Testis (tissue), 3 donors: ENCODE results near the gene SPATA33. TPM values are rescaled to one million over a fixed set of nuclear protein-coding genes. Genes with fewer than 3 reads are reported as not detected.

Source experiments
- DNase-seq: peaks from one replicate; pipeline ENCODE4 v3.0.0-alpha.2; 2019
- H3K27ac ChIP-seq, 2 donors: fragments of 200-600 bp; sonication (generic); one replicate each; pipeline ENCODE4 v1.5.1; 2019
- H3K27me3 ChIP-seq: fragments of 200-600 bp; sonication (generic); one replicate; pipeline ENCODE4 v1.5.1; 2019
- H3K36me3 ChIP-seq: fragments of 200-600 bp; sonication (generic); one replicate; pipeline ENCODE4 v1.5.1; 2017; ENCODE audit warnings: low read depth; ENCODE audit errors: missing control alignments
- H3K4me1 ChIP-seq: fragments of 200-600 bp; sonication (generic); one replicate; pipeline ENCODE4 v1.5.1; 2019
- H3K4me3 ChIP-seq, 2 donors: fragments of 200-600 bp; sonication (generic); one replicate each; pipeline ENCODE4 v1.5.1; 2017 to 2019
- H3K9me3 ChIP-seq: fragments of 200-600 bp; sonication (generic); one replicate; pipeline ENCODE4 v1.5.1; 2017
- POLR2A ChIP-seq: fragments of 450-650 bp; IDR thresholded peaks from one replicate; pipeline ENCODE4 v1.6.1; 2017; ENCODE audit warnings: antibody characterized with exemption, mild to moderate bottlenecking, moderate library complexity
- WGBS, 2 donors: methylation state at CpG; one replicate each; pipeline ENCODE4 v1.1.5; 2018; 5-methylcytosine and 5-hydroxymethylcytosine counted together
- intact Hi-C: fragments of 100-400 bp; cut with DNase I; formaldehyde crosslinking; loops from one replicate; pipeline ENCODE4 v1.15.1; 2023; ENCODE audit warnings: low total_unique reads
- polyA plus RNA-seq: library from polyadenylated mRNA; stranded (reverse); fragments of 350-450 nt; fragmentation: Illumina TruSeq; extraction: RNeasy Lipid Tissue Mini Kit (QIAGEN cat#74804); gene quantifications from one replicate; pipeline ENCODE4 v1.2.3, GENCODE V29; 2014; ENCODE audit warnings: low read depth, low replicate concordance; ENCODE audit not compliant: insufficient read depth
- total RNA-seq, 2 donors: library from RNA; depleted of rRNA; stranded (reverse); fragments of >200 nt; gene quantifications; one replicate each; pipeline ENCODE4 v1.2.3, GENCODE V29; 2016
- TF ChIP-seq, protein P1 (sequence below), 3 experiments: fragments of 450-650 bp in 2 of 3; fragments of 200-600 bp in 1 of 3; sonication (generic) in 1 of 3; IDR thresholded peaks; one replicate each; pipeline ENCODE4 v1.5.1; 2016 to 2019; ENCODE audit warnings: antibody characterized with exemption in 3 of 3, mild to moderate bottlenecking in 2 of 3, moderate library complexity in 1 of 3

The SPATA33 gene
- total and polyA plus RNA-seq, 3 donors from 2014 or later, result 45.8 to 201 (median 85.0) TPM

GRCh38 chr16:89621136-89621697 is 36.4 kb upstream of the SPATA33 start:
- H3K27ac ChIP-seq, result peak overlapping the region; percentile 65 to 79
- TF ChIP-seq, protein P1, sequence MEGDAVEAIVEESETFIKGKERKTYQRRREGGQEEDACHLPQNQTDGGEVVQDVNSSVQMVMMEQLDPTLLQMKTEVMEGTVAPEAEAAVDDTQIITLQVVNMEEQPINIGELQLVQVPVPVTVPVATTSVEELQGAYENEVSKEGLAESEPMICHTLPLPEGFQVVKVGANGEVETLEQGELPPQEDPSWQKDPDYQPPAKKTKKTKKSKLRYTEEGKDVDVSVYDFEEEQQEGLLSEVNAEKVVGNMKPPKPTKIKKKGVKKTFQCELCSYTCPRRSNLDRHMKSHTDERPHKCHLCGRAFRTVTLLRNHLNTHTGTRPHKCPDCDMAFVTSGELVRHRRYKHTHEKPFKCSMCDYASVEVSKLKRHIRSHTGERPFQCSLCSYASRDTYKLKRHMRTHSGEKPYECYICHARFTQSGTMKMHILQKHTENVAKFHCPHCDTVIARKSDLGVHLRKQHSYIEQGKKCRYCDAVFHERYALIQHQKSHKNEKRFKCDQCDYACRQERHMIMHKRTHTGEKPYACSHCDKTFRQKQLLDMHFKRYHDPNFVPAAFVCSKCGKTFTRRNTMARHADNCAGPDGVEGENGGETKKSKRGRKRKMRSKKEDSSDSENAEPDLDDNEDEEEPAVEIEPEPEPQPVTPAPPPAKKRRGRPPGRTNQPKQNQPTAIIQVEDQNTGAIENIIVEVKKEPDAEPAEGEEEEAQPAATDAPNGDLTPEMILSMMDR (IDR thresholded peaks at IDR 0.05), result no peak
- no peaks in the 10 kb centered on the region for H3K36me3 ChIP-seq
- H3K9me3 ChIP-seq, result no peaks in the 10 kb centered on the region
- intact Hi-C loops, result no loop called here
- H3K4me1 ChIP-seq, result peaks cover 14% of the 10 kb centered on the region
- H3K27me3 ChIP-seq, result no peaks in the 10 kb centered on the region
- no peak for DNase-seq
- WGBS, 2 donors, result 67 to 74% methylated on average over 14 to 18 of the region's 18 CpGs
- H3K4me3 ChIP-seq, result peak overlapping the region; percentile 43 to 56

DNA sequence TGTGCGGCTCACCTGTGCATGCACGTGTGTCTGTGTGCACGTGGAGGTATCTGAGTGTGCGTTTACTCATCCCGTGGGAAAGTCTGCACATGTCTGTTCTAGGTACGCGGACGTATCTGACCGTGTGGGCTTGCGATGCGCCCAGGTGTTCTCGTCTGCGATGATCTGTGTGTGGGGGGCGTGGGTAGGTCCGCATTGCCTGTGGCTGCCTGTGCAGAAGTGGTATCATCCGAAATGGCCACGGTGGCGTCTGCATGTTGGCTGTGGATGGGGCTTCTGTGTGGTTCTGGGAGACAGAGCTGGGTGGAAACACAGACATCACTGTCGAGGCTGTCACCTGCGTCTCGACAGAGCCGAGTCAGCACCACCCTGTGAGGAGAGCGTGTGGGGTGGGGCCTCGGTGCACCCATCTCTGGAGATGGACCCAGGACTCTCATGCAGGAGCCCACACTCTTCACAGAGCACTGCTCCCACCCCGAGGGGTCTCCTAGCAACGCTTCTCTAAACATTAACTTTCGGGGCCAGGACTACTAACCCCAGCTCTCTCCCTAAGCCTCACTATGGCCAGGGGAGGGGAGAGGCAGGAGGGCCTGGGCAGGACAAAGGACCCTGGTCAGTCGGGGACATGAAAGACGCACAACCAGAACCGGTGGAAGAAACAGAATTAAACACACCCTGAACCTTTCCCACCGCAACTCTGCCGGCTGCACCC is 35.8 kb upstream of the SPATA33 start:
- no peak for DNase-seq
- TF ChIP-seq POLR2A, result no peak
- TF ChIP-seq, protein P1 (IDR thresholded peaks at IDR 0.05), result no peak
- Histone ChIP-seq H3K36me3 (no peaks in the 10 kb centered on the region), H3K27me3 (no peaks in the 10 kb centered on the region), H3K27ac (peak overlapping the region; percentile 65 to 79), H3K4me3 (peak overlapping the region; percentile 43 to 56), H3K9me3 (no peaks in the 10 kb centered on the region), H3K4me1 (peaks cover 14% of the 10 kb centered on the region)
- 66 to 76% methylated on average over 21 to 32 of the region's 32 CpGs for WGBS, 2 donors
- intact Hi-C loops, result no loop called here

DNA sequence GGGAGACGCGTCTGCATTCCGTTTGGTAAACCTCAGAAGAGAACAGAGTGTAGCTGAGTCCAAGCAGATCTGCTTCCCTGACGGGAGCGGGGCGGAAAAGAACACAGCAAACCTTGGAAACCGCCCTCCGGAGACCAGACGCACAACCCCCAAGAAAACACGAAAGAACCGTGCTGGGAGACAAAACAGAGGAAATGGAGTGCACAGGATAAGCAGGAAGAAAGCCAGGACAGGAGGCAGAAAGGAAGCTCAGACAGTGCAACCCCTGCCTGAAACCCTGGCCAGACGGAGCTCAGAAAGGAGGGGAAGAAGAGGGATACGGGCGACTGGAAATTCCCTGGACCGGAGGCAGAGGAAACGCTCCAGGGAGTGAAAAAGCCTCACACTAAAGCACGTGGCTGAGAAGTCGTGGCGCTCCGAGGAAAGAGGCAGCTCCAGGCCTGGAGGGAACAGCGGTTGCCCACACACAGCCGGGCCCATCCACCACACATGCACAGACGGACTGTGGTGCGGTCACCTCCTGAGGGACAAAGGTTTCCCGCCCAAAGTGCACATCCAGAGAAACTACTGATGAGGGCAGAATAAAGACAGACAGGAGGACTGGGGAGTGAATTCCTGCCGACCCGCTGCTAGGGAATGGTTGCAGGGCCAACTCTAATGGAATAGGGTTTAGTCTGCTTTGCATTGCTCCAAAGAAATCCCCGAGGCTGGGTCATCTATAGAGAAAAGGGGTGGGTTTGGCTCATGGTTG is 34.0 kb upstream of the SPATA33 start:
- no peaks in the 10 kb centered on the region for H3K9me3 ChIP-seq
- TF ChIP-seq, protein P1 (IDR thresholded peaks at IDR 0.05), result no peak
- no peak for TF ChIP-seq POLR2A
- peak overlapping the region; percentile 11 to 79 for H3K27ac ChIP-seq
- H3K27me3 ChIP-seq, result no peaks in the 10 kb centered on the region
- WGBS, 2 donors, result 35 to 42% methylated on average over 28 of the region's 28 CpGs
- H3K36me3 ChIP-seq, result no peaks in the 10 kb centered on the region
- intact Hi-C loops, result no loop called here
- DNase-seq, result peak; percentile 64
- peaks cover 14% of the 10 kb centered on the region for H3K4me1 ChIP-seq
- no peak overlapping the region for H3K4me3 ChIP-seq

- 46 to 48% methylated on average over 21 of the region's 21 CpGs for WGBS, 2 donors
- no peak for TF ChIP-seq POLR2A
- TF ChIP-seq, protein P1 (IDR thresholded peaks at IDR 0.05), result no peak
Measured at GRCh38 chr16:89624777-89625761, 32.6 kb upstream of the SPATA33 start.

More at GRCh38 chr16:89624777-89625761, 32.6 kb upstream of the SPATA33 start:
- DNase-seq, result no peak
- Histone ChIP-seq H3K36me3 (no peaks in the 10 kb centered on the region), H3K4me3 (no peak overlapping the region), H3K4me1 (peaks cover 15% of the 10 kb centered on the region), H3K27me3 (no peaks in the 10 kb centered on the region), H3K27ac (peak overlapping the region in 1 of 2 donors; percentile 41), H3K9me3 (no peaks in the 10 kb centered on the region)
- intact Hi-C loops, result no loop called here
